HG03457 (cell line): ENCODE measurements around the gene NWD2.
"Not testable (repeated sequence)": the region's sequence is repeated elsewhere in the genome, so short reads cannot be mapped to it uniquely, and the experiment has no call there.

ENCODE experiments used
- ATAC-seq: cut with Tn5 transposase; IDR thresholded peaks from one replicate; pipeline ENCODE4 v1.9.1; 2021; ENCODE audit warnings: moderate number of reproducible peaks; ENCODE audit not compliant: unreplicated experiment

Gene NWD2

DNA sequence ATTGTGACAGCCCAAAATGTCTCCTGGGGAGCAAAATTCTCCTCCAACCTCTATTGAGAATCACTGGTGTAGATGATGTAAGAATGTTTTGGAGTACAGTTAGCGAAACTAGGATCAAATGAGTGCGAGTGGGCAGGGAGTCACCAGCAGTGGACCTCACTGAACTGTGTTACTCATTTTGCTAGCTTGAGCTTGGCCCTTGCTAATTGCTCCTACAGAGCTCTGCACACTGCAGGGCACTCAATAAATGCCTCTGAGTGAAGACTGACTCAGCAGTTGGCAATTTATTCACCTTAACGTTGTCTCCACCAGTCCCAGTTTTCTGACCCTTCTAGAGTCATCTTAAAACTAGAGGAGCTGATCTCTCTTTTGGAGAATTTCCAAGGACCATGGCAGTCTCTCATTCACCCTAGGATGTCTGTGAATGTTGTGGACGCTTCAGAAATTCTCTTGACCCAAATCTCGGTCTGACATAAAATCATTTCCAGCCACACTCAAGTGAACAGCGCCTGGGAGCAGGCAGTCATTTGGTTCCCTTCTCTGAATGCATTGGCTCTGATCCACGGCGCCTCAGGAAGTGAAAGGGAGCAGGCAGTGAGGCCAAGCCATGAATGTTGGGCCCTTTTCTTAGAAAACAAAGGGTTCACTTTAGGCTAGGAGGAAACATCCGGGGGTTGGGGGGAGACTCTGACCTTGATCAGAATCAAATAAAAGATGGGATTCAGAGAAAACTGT is 148.1 kb downstream of the NWD2 start:
- ATAC-seq, result no peak

DNA sequence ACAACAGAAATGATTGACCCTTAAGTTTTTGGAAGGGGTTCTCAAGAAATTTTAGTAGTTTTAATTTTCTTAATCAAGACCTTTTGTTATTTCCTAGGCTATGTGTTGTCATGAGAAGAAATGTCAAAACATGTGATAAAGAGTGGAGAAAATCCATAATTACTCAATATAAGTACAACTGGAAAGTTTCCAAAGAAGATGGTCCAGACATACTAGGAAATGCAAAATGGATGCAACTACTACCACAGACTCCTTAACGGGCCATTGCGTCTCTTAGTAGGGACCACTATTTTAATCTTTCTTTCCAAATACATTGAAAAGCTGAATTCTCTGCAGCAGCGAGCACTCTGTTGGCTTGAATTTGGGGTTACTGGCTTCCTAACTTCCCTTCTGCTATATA is 148.8 kb downstream of the NWD2 start:
- no peak for ATAC-seq

DNA sequence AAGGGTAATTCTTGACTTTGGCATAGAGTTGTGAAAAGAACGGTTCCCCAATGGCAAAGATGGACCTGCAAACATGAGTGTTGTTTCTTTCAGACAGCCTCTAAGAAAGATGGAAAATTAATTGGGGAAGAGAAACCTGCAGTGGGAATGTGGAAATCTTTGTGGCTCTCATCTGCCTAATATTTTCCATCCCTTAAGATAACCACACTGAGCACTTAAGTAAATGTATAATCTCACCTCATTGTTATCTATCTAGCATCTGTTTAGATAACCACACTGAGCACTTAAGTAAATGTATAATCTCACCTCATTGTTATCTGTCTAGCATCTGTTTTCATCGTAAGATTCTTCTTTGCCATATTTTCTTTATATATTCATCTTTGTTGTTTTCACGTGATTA is 149.3 kb downstream of the NWD2 start:
- ATAC-seq, result peak; percentile 73

DNA sequence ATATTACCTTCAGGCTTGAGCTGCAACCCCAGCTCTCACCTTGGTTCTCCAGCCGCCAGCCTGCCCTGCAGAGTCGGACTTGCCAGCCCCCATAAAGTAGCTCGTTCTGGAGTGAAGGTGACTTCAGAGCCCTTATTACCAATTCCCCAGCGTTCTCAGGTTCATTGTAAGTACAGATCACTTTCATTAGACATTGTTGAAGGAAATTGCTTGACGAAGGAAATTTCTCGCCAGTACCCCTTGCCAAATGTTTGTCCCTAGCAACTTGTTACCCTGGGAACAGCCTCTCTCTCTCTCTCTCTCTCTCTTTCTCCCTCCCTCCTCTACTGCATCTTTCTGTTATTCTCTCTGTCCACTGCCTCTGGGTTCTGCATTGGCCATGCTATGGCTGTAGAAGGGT is 153.0 kb downstream of the NWD2 start:
- ATAC-seq, result no peak

DNA sequence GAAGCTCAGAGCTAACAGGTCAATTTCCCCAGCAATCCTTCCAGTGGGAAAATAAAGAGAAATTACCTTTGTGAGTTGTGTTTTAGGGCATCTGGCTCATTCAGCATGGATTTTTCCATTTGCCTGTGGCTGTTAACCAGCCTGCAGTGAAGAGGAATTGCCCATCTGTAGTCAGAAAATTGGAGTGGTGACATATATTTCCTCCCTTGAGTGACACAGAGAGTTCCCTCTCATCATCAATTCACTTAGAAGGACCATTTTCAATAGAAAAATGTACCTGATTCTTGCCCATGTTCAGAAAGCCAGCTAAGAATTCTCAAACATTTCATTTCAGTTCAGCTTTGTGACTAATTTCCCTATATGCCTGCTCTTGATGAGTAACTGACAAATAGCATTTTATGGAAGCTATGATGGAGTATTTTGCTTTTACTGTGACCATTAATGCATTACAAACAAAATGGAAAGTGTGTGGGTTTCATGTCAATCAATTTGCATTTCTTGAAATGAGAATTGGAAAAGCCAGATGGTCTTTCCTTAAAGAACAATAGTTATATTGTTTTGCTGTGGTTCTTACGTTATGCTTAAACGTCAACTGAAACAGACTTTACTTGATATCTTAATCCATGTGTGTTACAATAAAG is 155.8 kb downstream of the NWD2 start:
- ATAC-seq, result peak; percentile 73

DNA sequence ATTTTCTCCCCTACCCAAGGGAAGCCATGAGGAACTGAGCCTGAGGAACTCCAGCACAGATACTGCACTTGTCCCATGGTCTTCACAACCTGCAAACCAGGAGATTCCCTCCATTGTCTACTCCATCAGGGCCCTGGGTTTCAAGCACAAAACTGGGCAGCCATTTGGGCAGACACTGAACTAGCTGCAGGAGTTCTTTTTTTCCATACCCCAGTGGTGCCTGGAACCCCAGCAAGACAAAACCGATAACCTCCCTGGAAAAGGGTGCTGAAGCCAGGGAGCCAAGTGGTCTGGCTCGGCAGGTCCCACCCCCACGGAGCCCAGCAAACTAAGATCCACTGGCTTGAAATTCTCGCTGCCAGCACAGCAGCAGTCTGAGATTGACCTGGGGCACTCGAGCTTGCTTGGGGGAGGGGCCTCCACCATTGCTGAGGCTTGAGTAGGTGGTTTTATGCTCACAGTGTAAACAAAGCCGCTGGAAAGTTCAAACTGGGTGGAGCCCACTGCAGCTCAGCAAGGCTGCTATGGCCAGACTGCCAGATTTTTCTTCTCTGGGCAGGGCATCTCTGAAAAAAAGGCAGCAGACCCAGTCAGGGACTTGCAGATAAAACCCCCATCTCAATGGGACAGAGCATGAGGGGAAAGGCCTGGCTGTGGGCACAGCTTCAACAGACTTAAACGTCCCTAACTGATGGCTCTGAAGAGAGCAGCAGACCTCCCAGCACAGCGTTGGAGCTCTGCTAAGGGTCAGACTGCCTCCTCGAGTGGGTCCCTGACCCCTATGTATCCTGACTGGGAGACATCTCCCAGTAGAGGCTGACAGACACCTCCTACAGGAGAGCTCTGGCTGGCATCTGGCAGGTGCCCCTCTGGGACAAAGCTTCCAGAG is 163.6 kb downstream of the NWD2 start:
- not testable (repeated sequence) for ATAC-seq

DNA sequence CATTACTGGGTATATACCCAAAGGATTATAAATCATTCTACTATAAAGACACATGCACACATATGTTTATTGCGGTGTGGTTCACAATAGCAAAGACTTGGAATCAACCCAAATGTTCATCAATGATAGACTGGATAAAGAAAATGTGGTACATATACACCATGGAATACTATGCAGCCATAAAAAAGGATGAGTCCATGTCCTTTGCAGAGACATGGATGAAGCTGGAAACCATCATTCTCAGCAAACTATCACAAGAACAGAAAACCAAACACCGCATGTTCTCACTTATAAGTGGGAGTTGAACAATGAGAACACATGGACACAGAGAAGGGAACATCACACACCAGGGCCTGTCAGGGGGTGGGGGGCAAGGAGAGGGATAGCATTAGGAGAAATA is 169.1 kb downstream of the NWD2 start:
- ATAC-seq, result not testable (repeated sequence)

DNA sequence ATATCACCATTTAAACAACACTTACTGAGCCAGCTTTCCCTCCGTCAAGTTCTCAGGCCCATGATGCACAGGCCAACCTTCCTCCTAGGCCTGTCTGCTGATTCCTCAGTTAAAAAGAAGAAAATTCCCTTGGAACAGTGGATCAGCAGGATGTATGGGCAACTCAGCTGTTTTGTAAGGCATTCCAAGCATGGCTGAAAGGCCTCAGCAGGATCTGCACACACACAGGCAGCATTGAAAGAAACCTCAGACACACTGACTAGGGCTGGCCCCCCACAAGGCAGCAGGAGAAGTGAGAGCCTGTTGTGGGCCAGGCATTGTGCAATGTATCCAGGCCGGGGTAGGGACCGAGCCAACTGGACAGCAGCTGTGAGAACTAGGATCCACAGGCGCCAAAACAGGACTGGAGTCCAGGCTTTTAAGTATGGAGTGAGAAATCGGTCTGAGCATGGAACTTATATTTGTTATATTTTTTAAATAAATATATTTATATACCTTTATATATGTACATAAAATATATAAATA is 171.4 kb downstream of the NWD2 start:
- ATAC-seq, result no peak

DNA sequence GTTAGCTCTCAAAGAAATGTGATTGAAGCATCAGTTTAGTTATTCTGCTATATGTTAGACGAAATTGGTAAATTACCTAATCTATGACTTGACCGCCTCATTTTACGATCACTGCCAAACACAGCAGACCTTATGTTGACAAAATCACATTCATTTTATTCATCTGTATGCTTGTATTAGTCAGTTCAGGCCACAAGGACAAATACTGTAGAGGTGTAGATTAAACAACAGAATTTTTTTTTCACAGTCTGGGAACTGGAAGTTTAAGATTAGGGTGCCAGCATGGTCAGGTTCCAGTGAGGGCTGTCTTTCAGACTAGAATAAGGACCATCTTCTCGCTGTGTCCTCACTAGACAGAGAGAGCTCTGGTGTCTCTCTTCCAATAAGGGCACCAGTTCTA is 177.1 kb downstream of the NWD2 start:
- ATAC-seq, result no peak

DNA sequence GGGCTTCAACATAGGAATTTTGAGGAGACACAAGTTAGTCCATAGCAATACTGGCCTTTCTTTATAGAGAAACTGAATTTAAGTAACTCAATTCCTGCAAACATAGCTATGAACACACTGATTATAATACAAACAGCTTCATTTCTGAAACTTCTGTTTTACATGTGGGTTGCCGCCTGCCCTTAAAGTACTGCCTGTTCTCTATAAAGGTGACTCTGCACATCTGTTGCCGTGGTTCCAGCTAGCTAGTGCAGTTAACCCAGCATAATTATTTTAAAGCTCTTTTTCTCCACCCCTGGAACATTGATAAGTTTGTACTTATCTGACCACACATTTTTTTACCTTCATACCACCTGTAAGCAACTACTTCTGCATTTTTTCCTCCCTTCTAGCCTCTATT is 177.6 kb downstream of the NWD2 start:
- no peak for ATAC-seq

DNA sequence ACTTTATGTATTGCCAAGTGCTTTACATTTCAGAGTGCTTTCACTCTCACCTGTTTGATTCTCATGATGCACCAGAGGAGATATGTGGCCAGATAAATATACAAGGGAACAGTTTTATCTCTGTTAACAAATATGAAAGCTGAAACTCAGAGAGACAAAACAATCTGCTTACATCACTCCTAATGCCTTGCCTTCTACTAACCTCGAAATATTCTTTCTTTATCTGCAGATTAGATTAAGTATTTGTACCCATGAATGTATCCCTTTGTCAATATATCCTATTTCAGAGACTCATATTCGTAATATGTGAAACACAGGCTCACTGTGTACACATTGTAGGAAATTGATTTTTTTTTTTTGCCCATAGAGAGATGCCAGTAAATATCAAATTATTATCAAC is 178.1 kb downstream of the NWD2 start:
- no peak for ATAC-seq

DNA sequence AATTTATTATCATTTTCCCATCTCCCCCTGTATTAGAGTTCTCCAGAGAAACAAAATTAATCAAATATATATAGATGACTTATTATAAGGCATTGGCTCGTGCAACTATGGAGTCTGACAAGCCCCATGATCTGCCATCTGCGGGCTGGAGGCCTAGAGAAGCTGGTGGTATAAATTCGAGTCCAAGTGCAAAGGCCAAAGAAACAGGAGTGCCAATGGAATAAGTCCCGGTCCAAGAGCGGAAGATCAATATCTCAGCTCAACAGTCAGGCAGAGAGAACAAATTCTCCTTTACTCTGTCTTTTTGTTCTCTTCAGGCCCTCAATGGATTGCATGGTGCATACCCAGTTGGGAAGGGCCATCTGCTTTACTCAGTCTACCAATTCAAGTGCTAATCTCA is 178.8 kb downstream of the NWD2 start:
- ATAC-seq, result no peak

DNA sequence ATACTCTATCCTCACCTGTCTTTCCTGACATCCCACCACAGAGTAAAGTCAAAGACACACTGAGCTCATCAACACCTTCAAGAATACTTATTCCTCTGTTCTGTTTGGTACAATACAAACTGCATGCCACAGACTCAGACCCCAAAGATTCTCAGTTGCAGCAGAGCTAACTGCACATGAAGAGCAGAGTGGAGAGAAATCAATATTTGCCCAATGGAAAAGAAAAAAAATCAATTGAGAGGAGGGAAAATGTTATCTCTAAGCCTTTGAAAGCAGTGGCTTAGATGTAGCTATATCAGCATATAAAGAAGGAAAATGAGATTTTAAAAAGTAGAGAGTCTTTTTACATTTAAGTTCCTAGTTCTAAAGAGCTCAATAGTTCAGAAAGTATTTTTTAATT is 180.2 kb downstream of the NWD2 start:
- no peak for ATAC-seq

DNA sequence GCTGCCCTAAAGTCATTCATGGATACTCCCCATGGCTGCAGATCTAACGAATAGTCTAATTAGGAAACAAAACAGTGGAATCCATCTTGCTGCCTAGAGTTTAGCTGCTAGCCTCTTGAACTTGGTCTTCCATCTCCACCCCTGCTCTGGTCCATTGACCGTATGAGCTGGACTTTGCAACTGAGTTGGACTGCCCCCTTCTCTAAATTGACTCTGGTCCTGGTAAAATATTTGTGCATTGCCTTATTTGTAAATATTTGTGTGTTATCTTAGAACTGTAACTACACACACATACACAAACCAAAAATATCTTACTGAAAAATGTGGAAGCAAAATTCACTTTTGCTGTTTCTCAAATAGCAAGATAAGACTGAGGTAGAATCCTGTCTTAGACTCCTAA is 181.3 kb downstream of the NWD2 start:
- ATAC-seq, result no peak

DNA sequence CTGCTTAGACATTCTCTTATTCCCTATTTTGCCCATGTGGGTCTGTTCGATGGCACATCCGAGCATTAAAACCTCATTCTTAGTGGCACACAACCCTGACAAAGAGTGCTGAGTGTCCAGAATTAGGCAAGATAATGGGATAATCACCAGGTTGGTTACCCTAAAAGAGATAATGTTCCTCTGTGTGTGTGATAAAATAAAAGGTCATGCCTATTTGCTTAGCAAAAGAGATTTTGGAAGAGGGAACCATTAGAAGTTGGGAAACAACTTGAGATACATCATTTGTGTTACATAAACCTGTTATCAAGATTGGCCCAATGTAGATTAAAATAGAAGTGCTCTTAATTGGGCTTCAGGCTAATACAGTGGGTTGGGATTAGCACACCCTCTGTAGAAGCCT is 182.7 kb downstream of the NWD2 start:
- ATAC-seq, result no peak

DNA sequence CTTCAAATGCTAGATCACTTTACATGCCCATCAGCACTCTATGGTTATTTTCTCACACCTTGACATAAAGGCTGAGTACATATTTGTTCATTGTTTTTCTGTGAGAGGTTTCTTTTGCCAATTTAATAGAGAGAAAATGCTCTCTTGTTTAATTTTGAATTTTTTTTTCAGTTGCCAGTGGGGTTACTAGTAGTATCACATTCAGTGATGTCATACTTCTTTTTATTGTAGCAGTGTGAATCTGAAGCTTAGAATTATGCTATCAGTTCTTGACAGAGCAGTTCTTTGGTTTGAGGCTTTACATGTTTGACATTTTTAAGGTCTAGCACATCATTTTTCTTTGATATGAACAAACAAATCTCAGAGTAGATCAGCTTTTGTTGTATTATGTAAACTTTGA is 185.4 kb downstream of the NWD2 start:
- ATAC-seq, result no peak

DNA sequence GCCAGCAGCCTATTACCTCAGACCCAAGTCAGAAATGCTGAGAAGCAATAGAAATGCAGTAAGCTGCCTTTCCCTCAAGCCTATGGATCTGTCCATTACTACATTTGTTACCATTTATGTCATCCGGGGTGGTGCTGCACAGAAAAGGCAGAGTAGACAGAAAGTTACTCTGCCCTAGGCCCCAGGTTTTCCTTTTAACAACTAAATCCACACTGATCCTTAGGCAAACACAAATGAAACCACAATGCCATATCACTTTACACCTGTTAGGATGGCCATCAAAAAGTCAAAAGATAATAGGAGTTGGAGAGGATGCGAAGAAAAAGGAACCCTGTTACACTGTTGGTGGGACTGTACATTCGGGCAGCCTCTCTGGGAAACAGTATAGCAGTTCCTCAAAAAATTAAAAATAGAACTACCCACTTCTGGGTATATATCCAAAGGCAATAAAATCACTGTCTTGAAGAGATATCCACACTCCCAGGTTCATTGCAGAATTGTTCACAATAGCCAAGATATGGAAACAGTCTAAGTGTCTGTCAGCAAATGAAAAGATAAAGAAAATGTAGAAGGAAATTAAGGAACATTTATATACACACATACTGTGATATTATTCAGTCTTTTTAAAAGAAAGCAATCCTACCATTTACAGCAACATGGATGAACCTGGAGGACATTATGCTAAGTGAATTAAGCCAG is 186.3 kb downstream of the NWD2 start:
- no peak for ATAC-seq

DNA sequence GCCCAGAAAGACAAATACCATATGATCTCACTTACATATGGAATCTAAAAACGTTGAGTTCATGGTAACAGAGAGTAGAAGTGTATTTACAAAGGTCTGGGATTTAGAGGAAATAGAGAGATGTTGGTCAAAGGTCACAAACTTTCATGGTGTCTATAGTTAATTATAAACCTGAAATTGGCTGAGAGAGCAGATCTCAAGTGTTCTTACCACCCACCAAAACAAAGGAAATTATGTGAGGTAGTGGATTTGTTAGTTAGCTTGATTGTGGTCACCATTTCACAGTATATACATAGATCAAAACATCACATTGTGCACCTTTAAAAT is 186.8 kb downstream of the NWD2 start:
- ATAC-seq, result no peak

DNA sequence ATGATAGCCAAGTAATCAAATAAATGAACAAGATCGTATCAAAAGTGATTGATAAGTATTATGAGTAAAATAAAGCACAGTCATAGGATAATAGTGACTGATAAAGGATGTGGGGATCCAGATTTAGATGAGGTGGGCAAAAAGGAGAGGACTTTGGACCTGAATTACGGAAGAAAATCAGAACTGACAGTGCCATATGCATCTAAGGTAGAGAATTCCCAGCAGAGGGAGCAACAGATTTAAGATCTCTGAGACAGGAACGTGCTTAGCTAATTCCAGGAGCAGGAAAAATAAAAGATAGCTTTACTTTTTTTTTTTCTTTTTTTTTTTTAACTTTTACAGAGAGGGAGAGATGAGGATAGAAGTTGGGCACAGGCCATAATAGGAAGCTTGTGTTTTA is 189.9 kb downstream of the NWD2 start:
- no peak for ATAC-seq

DNA sequence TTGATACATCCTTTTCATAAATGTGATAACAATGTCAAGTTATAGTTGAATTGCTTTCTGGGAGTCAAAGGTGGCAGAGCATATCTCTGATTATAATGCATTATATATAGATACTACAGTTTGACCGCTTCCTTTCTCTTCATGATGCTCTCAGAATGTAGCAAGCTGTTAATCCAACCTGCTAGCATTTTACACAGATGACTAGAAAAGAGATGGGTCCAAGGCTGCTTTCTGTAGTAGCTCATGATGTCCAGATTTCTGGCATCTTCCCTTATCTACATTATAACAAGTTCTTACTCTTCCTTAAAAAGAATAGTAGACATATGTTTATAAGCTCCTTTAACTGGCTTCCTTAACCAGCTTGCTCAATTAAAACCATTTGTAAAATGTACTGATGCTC is 192.0 kb downstream of the NWD2 start:
- ATAC-seq, result no peak

DNA sequence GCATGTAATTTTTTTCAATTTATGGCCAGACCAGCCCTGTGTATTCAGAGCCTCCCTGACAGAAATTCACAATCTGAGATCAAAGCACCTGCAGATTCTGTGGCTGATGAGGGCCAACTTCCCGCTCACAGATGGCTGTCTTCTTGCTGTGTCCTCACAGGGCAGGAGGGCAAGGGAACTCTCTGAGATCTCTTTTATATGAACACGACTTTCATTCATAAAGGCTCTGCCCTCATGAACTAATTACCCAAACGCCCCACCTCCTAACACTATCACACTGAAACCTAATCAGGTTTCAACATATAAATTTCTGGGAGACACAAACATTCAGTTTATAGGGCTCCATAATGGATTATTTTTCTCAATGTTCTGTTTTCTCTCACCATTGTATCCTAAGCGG is 192.6 kb downstream of the NWD2 start:
- no peak for ATAC-seq
